HG03108 (cell line): ENCODE data around the gene IGSF8.

ENCODE experiments used
- ATAC-seq: cut with Tn5 transposase; IDR thresholded peaks from one replicate; pipeline ENCODE4 v1.9.1; 2021; ENCODE audit warnings: moderate library complexity; ENCODE audit not compliant: unreplicated experiment

The IGSF8 gene

DNA sequence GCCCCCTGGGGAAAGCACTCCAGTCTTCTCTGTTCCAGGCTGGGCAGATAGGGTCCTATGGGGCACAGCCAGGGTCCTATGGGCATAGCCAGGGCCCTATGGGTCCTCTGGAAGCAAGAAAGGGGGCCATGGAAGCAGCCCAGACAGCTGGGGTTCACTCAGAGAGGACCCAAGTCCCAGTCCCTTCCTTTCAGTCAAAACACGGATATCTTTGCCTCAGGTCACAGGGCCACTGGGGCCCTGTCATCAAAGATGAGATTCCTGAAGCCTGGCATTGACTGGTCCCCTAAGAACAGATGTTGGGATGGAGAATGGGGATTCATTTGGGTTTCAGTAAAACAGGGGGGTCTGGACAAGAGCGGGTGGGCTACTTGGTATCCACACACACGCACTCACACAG lies 8.5 kb downstream of the IGSF8 start:
- ATAC-seq, result no peak

DNA sequence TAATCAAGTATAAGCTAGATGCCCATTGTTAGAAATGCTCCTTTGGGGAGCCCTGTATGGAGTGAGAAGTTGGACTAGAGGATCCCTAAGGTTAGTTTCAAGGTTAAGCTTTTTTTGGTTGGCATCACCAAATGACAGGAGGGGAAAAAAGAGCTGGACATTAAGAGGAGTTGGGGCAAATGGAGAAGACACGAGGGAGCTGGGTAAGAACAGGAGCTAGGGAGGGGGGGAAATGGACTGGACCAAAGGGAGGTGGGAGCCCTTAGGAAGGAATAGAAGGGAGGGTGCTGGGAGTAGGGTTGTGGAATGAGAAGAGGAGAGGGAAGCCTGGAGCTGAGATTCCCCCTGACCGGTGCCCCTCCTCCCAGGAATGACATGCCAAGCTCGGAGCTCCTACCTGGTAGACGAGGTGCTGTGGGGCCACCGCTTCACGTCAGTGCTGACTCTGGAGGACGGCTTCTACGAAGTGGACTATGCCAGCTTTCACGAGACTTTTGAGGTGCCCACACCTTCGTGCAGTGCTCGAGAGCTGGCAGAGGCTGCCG lies 11.2 kb downstream of the IGSF8 start:
- no peak for ATAC-seq

- no peak for ATAC-seq
Observed at GRCh38 chr1:160086456-160086892, 11.9 kb downstream of the IGSF8 start.

GRCh38 chr1:160085686-160086455 lies 12.5 kb downstream of the IGSF8 start:
- no peak for ATAC-seq

DNA sequence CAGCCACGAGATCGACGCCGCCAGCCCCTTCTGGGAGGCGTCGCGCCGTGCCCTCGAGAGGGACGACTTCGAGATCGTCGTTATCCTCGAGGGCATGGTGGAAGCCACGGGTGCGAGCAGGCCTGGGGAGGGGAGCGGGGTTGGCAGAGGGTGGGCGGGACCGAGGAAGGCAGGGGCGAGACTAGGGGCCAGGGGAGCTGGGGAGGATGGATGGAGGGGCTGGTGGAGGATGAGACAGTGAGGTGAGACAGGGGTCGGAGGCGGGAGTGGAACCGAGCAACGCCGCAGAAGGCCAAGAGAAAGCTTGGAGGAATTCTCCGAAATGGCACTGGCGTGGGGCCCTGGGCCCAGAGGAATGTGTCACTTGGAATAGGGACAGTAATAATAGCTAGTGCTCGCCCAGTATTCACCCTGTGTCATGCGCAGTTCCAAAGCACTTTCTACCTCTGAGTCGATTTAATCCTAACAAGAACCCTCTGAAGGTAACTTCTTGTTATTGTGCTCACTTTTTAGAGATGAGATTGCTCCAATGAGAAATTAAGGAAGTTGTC lies 13.6 kb downstream of the IGSF8 start:
- no peak for ATAC-seq

- ATAC-seq, result peak; percentile 65
Observed at GRCh38 chr1:160083968-160084770, 14.2 kb downstream of the IGSF8 start.

- no peak for ATAC-seq
Observed at GRCh38 chr1:160082926-160083325, 15.5 kb downstream of the IGSF8 start.

DNA sequence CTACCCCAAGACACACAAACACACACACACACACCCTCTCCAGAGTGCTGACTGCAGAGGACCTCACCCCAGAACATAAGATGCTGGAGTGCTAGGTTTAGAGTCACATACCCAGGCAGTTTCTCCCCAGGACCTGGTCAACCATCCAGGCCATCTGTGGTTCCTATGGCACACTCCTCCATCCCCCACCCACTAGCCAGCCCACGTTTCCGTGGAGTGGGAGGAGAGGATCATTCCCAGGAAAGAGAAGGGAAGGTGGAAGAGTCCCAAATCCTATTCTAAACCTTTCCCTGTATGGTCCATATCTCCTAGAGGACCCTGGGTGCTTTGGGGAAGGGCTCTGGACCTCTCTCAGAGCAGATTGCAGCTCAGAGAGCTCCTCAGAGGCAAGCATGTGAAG lies 15.9 kb downstream of the IGSF8 start:
- no peak for ATAC-seq

DNA sequence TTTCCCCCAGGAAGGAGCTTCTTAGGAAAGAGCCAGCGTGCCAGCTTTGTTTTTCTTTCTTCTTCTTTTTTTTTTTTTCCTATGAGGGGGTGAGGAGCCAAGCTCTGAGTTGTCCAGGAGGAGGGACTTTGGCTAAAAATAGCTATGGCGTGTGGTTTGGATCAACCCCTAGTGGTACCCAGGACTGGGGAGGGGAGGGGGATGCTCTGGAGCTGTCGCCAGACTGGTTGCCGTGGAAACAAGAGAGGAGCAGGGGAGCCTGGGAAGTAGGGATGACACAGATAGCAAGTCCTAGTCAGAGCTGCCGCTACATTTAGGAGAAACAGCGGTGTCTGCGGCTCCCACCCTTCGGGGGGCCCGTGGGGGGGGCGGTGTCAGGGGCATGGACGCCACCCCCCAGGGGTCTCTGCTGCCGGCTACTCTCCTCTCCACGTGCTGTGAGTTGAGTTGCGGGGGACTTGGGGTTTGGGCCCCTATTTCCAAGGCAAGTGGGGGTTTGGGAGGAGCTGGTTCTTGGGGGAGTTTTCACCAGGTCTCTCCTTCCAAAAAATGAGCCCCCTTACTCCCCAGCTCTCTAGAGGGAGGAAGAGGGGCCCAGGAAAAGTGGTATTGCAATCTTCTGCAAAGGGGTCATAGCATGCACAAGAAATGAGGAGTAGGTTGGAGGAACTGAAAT lies 17.0 kb downstream of the IGSF8 start, which contains the start of gene KCNJ9:
Gene KCNJ9 (plus strand): TSS at position 278 of the 676 bp plus-strand sequence. CDS start 2,493 bp downstream, outside the sequence.
- no peak for ATAC-seq

DNA sequence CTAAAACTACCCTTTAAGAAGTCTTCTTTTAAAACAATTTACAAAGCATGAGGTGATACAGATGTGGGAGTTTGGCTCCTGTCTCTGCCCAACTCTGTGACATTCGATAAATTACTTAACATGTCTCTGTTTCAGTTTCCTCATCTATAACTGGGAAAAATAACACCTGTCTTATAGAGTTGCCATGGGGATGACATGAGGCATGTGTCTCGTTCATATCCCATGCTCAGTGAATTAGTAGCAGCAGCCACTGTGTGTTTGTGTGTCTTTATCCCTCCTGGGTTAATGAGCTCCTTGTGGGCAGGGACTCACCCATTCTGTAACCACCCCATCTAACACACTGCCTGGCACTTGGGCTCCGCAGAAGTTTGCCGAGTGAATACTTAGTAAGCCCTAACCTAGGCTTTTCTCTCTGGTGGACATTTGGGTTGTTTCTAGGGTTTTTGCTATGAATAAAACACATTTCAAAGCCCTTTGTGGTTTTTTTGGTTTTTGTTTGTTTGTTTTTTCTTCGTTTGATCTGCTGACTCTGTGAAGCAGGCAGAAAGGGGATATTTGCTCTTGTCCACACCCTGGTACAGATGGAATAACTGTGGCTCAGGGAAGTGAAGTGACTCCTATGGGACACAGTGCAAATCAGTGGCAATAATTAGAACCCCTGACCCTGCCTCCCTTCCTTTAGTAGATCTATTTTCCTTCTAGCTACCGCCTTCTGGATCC lies 17.9 kb downstream of the IGSF8 start:
- ATAC-seq, result no peak

DNA sequence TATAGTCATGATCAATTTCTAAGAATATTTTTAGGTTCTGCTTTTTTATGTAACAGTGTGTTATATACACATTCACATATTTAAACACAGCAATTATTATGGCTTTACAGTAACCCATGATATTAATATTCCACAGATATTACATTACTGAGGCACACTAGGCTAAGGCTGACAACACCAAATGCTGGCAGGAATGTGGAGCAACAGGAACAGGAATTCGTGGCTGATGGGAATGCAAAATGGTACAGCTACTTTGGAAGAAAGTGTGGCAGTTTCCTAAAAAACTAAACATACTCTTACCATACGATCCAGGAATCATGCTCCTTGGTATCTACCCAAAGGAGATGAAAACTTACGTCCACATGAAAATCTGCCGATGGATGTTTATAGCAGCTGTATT lies 19.0 kb downstream of the IGSF8 start:
- no peak for ATAC-seq

DNA sequence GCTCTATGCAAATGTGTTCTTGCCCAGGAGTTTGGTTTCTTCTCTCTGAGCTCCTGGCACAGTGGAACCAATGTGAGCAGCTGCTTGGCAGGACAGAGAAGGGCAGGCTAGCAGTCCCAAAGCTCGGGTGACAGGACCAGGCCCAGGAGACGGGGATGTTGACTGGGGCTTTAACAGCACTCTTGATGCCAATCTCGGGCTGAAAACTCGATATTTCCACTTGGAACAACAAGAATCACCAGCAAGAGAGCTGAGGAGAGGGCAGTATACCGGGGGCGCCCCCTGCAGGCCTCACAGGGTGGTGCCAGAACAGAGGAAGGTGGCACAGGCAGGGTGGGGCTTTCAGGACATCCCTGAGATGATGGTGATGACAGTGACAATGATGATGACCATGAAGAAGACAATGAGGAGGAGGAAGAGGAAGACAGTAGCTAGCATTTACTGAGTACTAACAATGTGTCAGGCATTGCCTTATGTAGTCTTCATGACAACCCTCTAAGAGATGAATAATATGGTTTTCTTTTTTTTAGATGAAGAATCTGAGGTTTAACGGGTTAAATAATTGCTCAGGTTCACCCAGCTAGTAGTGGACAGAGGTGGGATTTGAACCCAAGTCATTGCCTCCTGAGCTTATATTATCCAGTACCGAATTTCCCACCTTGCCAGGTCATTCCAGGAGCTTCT lies 19.8 kb downstream of the IGSF8 start:
- ATAC-seq, result no peak

DNA sequence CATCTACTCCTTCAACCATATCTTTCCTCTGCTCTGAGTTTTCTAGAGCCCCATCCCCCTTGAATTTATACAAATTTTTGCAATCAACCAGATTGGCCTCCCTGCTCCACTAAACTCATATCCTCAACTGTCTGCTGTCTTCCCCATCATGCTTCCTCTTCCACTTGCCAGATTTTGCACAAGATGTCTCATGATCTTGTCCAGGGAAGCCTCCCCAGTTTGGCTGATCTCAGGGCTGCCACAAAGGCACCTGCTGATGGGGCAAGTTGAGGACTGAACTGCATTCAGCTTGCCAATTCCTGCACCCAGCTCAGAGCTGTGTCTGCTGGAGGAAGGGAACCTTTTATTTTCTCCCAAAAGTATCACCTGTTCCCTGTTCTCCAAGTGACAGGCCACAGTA lies 20.9 kb downstream of the IGSF8 start:
- ATAC-seq, result no peak

DNA sequence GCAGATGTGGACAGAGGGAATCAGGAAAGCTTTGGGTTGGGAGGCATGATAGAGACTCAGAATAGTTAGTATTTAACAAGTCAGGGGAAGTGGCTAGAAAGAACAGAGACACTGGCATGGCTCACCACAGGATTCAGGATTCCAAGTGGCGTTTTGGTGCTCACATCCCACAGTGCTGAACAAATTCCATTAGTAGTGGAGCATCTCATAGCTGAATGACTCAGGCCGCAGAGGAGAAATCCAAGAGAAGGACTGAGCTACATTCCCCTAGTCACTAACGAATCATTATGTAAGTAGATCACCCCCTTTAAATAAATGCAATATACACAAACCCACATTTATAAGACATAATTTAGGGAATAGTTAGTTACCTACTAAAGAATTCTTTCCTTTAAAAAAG lies 22.1 kb downstream of the IGSF8 start:
- no peak for ATAC-seq

DNA sequence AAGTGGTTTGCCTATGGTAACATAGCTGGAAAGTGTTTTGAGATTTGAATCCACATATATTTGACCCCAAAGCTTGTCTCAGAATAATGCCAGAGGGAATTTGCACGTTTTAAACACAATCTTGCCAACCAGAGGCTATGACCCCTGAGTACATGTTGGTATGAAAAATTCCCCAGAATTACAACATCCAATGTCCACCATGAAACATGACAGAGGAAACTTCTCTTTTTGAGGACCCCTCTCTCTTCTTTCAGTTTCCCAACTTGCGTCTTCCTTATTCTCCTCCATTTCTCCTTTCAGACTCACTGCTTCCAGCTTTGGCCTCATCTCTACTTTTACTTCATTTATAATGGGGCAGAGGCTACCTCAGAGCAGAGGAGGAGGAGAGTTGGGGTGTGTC lies 22.6 kb downstream of the IGSF8 start:
- no peak for ATAC-seq

DNA sequence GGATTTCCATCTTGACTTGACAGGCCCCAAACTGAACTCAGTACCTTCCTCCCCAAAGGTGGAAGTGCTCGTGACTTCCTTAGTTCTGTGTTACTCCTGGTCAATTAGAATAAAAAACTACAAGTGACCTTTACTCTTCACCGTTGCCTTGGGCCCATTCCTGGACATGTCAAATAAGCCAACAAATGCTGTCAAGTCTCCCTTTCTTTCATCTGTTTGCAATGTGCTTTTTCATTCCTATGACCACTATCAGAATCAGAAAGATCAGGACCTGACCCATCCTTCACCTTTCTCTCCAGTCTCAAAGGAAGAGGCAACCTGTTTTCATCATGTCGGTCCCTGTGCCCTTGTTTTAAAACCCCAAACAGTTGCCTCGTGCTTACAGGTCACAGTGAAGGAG lies 23.6 kb downstream of the IGSF8 start:
- no peak for ATAC-seq

- ATAC-seq, result no peak
Observed at GRCh38 chr1:160071289-160071688, 27.1 kb downstream of the IGSF8 start.

GRCh38 chr1:160070243-160071163 lies 27.9 kb downstream of the IGSF8 start:
- peak; percentile 35 for ATAC-seq
